GM19463 (cell line): ENCODE data around the gene HDAC5.
"Not testable (repeated sequence)": the region's sequence is repeated elsewhere in the genome, so short reads cannot be mapped to it uniquely, and the experiment has no call there.

Source experiments
- ATAC-seq: cut with Tn5 transposase; IDR thresholded peaks from one replicate; pipeline ENCODE4 v1.9.1; 2021; ENCODE audit warnings: mild to moderate bottlenecking, moderate library complexity; ENCODE audit not compliant: unreplicated experiment

HDAC5 gene

DNA sequence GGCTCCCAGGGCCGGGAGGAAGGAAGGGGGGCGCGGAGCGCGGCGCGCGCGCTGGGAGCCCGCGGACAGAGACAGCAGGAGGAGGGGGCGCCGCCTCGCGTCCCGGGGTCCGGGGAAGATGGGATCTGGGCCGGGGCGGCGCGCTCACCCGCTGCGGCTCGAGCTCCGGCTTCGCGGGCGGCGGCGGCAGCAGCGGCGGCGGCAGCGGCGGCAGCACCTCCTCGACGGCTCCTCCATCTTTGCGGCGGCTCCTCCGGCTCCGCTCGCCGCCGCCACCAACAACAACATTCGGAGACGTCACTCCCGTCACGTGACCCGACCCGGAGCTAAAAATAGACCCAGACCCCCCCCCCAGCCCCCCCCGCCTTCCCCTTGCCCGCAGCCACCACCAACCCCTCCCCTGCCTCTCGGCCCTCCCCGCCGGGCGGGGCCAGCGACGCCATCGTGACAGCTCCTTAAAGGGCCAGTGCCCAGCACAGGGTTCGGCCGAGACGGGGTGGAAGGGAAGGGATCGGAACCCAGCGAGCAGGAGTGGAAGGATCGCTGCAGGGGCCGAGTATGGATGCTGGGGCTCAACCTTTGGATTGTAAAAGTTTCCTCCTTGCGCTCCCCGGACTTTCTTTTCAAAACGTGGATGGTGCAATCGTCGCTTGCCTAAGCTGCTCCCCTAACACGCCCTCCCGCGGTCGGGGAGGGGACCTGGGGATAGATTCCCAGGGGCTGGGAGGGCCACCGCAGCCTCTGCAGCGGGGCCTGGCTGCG is at the start of gene HDAC5:
TSS of gene HDAC5 (minus strand) at position 286 of the 762 bp plus-strand sequence. CDS start 6,126 bp downstream, outside the sequence.
- ATAC-seq, result peak; percentile 93

DNA sequence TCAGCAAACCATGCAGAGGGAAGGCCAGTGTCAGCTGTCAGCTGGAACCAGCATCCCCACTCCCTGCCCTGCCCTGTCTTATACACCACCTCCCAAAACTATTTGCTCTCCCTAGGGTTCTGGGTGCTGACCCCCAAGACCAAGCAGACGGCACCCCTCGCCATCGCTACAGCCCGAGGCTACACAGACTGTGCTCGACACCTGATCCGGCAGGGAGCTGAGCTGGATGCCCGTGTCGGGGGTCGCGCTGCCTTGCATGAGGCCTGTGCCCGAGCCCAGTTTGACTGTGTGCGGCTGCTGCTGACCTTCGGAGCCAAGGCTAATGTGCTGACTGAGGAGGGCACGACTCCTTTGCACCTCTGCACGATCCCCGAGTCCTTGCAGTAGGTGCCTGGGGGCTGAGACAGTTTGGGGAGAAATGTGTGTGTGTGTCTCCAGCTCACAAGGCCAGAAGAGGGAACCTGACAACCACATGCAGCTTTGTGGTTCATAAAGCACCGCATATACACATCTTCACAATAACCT is 48.6 kb upstream of the HDAC5 start:
- no peak for ATAC-seq

- no peak for ATAC-seq
These were observed 47.2 kb upstream of the HDAC5 start, which contains the start of gene ASB16 for GRCh38 chr17:44170499-44171201. Gene ASB16 (plus strand): TSS chr17:44170704. CDS start chr17:44170790, 86 bp downstream.

DNA sequence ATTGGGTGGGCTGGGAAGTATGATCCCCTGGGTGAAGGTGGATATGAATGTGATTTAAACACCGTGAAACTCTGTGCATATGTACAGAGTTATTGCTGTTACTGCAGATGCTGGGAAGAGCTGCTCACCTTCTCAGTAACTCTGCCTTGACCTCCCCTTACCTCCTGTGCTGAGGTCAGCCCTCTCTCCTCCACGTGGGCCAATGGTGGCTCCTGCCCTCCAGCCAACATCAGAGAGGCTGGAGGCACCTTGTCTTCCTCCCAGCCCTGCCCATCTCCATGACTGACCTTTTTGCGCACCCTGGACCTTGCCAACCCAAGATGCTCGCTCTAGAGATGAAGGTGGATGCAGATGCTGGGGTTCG is 46.7 kb upstream of the HDAC5 start:
- no peak for ATAC-seq

- ATAC-seq, result no peak
These were observed 43.9 kb upstream of the HDAC5 start for GRCh38 chr17:44167181-44167861.

- ATAC-seq, result no peak
These were observed 41.0 kb upstream of the HDAC5 start for GRCh38 chr17:44164476-44164875.

- no peak for ATAC-seq
These were observed 36.2 kb upstream of the HDAC5 start for GRCh38 chr17:44159519-44160210.

DNA sequence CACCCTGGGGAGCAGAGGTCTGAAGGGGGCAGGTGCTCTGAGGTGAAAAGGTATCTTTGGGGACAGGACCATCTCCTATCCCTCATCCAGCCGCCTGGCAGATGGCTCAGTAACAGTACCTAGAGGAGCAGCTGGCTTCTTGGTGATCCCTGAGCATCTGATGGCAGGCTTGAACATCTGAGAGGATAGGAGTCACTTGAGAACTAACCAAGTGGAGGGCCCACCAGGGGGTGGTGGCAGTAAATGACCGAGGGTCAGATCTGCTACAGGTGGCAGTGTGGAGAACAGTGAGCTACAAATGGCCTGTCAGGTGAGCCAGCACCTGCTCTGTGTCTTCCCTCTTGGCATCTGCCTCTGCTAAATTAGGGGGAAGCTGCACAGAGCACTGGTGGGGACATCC is 32.0 kb upstream of the HDAC5 start:
- no peak for ATAC-seq

- no peak for ATAC-seq
These were observed 29.4 kb upstream of the HDAC5 start for GRCh38 chr17:44152875-44153274.

GRCh38 chr17:44149750-44150329 is 26.4 kb upstream of the HDAC5 start:
- no peak for ATAC-seq

DNA sequence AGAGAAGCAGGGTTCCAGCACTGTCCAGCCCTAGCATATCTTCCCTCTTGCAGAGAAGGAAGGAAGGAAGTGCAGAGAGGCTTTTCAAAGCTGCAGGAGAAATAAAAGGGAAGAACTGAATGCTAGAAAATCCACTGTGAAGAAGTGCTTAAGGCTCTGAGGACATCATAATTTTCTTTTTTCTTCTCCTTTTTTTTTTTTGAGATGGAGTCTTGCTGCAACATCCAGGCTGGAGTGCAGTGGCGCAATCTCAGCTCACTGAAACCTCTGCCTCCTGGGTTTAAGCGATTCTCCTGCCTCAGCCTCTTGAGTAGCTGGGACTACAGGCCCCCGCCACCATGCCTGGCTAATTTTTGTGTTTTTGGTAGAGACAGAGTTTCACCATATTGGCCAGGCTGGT is 25.6 kb upstream of the HDAC5 start:
- not testable (repeated sequence) for ATAC-seq

GRCh38 chr17:44147812-44148211 is 24.4 kb upstream of the HDAC5 start:
- no peak for ATAC-seq

GRCh38 chr17:44146375-44147346 is 23.2 kb upstream of the HDAC5 start:
- no peak for ATAC-seq

GRCh38 chr17:44144966-44145739 is 21.7 kb upstream of the HDAC5 start:
- ATAC-seq, result no peak

- ATAC-seq, result not testable (repeated sequence)
These were observed 20.5 kb upstream of the HDAC5 start for GRCh38 chr17:44143921-44144320.

- no peak for ATAC-seq
These were observed 14.7 kb upstream of the HDAC5 start for GRCh38 chr17:44137891-44138709.

DNA sequence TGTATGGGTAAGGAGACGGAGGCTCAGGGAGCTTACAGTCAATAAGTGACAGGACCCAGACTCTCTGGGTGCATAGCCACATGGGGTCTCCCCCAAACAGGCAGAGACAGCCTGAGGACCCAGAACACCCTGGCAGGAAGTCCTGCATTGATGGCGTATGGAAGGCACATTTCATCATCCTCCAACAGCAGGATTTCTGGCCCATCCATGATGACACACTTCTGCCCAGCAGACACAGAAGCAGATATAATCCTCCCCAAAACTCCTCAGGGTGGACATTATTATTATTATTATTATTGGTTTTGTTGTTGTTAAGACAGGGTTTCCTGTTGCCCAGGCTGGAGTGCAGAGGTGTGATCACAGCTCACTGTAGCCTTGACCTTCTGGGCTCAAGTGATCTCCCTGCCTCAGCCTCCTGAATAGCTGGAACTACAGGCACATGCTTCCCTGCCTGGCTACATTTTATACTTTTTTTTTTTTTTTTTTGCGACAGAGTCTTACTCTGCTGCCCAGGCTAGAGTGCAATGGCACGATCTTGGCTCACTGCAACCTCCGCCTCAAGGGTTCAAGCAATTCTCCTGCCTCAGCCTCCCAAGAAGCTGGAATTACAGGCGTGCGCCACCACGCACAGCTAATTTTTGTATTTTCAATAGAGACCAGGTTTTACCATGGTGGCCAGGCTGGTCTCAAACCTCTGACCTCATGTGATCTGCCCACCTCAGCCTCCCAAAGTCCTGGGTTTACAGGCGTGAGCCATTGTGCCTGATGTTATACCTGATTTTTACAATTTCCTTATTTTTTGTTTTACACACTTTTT is 11.5 kb upstream of the HDAC5 start:
- no peak for ATAC-seq
